Stomach (tissue), 9 donors: Measurements from ENCODE around the gene CA7. TPM values are rescaled to one million over a fixed set of nuclear protein-coding genes. Genes with fewer than 3 reads are reported as not detected.

ENCODE experiments used
- DNase-seq, 2 donors: peaks; one replicate each; pipeline versions ENCODE4 v3.0.0 to v3.0.0-alpha.2; 2013 to 2019
- H3K27ac ChIP-seq, 5 donors: fragments of 200-600 bp in 4 of 5; sonication (generic) in 4 of 5; one replicate each; pipeline ENCODE4 v1.5.1; 2013 to 2019; ENCODE audit warnings: mild to moderate bottlenecking in 1 of 5, moderate library complexity in 1 of 5
- H3K27me3 ChIP-seq, 3 donors: fragments of 200-600 bp; sonication (generic); one replicate each; pipeline ENCODE4 v1.5.1; 2017 to 2019; ENCODE audit warnings: mixed run types in 1 of 3
- H3K36me3 ChIP-seq, 4 donors: fragments of 200-600 bp; sonication (generic); 1 replicate in 3 of 4; 2 replicates in 1 of 4; pipeline ENCODE4 v1.5.1; 2016 to 2019
- H3K4me1 ChIP-seq, 4 donors: fragments of 200-600 bp; sonication (generic); one replicate each; pipeline ENCODE4 v1.5.1; 2016 to 2019
- H3K4me3 ChIP-seq, 4 donors: fragments of 200-600 bp; sonication (generic) in 3 of 4; one replicate each; pipeline ENCODE4 v1.5.1; 2016 to 2019; ENCODE audit warnings: mild to moderate bottlenecking in 1 of 4
- H3K9me3 ChIP-seq, 4 donors: fragments of 200-600 bp; sonication (generic); one replicate each; pipeline ENCODE4 v1.5.1; 2016 to 2019
- EP300 ChIP-seq: sonication (generic); formaldehyde crosslinking; IDR thresholded peaks from one replicate; pipeline ENCODE4 v1.6.1; 2017; ENCODE audit warnings: antibody characterized with exemption
- POLR2A ChIP-seq, 4 donors: fragments of 450-650 bp; IDR thresholded peaks; one replicate each; pipeline ENCODE4 v1.6.1; 2016; ENCODE audit warnings: antibody characterized with exemption in 4 of 4, control low read depth in 2 of 4, mild to moderate bottlenecking in 1 of 4, moderate library complexity in 1 of 4
- POLR2AphosphoS5 ChIP-seq, 3 donors: sonication (generic); formaldehyde crosslinking; IDR thresholded peaks; one replicate each; pipeline ENCODE4 v1.6.1; 2016; ENCODE audit warnings: antibody characterized with exemption in 3 of 3
- WGBS, 5 donors: extraction: QIAGEN DNeasy Blood & Tissue Kit in 3 of 5; methylation state at CpG; one replicate each; pipeline versions ENCODE4 v1.1.5 to v1.1.7; 2013 to 2018; 5-methylcytosine and 5-hydroxymethylcytosine counted together
- intact Hi-C: fragments of 100-400 bp; cut with DNase I; formaldehyde crosslinking; loops from one replicate; pipeline ENCODE4 v1.15.1; 2023; ENCODE audit warnings: low total_unique reads
- polyA plus RNA-seq, 3 donors: library from polyadenylated mRNA; stranded (reverse); fragments of 200-250 nt; gene quantifications; one replicate each; pipeline ENCODE4 v1.2.3, GENCODE V29; 2013
- total RNA-seq, 5 donors: library from RNA; depleted of rRNA; stranded (reverse); fragments of >200 nt; gene quantifications; one replicate each; pipeline versions ENCODE4 v1.1.0 to v1.2.3, GENCODE V29; 2014 to 2016
- TF ChIP-seq, protein P1 (sequence below), 7 experiments: fragments of 450-650 bp in 4 of 7; fragments of 200-600 bp in 3 of 7; sonication (generic) in 3 of 7; IDR thresholded peaks; one replicate each; pipeline ENCODE4 v1.5.1; 2016 to 2019; ENCODE audit warnings: antibody characterized with exemption in 7 of 7, control low read depth in 2 of 7, mild to moderate bottlenecking in 1 of 7
- donor health status: healthy with polysubstance abuse.
- donor health status: Bipolar disorder and iron deficiency.
- donor health status: healthy.

Gene CA7
- total and polyA plus RNA-seq, 8 donors, result 0.10 to 27.8 (median 0.55) TPM; not detected in 5

DNA sequence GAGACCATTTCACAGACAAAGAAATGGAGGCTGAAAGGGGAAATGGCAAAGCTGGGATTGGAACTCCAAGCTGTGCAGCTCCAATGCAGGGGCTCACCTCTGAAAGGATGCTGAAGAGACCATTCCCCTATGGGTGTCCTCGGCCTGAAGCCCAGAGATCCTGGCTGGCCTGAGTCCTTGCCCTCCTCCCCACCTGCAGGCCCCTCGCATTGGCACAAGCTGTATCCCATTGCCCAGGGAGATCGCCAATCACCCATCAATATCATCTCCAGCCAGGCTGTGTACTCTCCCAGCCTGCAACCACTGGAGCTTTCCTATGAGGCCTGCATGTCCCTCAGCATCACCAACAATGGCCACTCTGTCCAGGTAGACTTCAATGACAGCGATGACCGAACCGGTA lies 2.6 kb downstream of the CA7 start:
- Histone ChIP-seq H3K27ac (no peak overlapping the region), H3K9me3 (no peaks in the 10 kb centered on the region), H3K27me3 (peaks cover 5 to 71% (median 36%) of the 10 kb centered on the region in 3 donors), H3K36me3 (no peaks in the 10 kb centered on the region), H3K4me1 (peaks cover 14 to 20% (median 16%) of the 10 kb centered on the region in 4 donors), H3K4me3 (no peak overlapping the region)
- TF ChIP-seq, protein P1, sequence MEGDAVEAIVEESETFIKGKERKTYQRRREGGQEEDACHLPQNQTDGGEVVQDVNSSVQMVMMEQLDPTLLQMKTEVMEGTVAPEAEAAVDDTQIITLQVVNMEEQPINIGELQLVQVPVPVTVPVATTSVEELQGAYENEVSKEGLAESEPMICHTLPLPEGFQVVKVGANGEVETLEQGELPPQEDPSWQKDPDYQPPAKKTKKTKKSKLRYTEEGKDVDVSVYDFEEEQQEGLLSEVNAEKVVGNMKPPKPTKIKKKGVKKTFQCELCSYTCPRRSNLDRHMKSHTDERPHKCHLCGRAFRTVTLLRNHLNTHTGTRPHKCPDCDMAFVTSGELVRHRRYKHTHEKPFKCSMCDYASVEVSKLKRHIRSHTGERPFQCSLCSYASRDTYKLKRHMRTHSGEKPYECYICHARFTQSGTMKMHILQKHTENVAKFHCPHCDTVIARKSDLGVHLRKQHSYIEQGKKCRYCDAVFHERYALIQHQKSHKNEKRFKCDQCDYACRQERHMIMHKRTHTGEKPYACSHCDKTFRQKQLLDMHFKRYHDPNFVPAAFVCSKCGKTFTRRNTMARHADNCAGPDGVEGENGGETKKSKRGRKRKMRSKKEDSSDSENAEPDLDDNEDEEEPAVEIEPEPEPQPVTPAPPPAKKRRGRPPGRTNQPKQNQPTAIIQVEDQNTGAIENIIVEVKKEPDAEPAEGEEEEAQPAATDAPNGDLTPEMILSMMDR (IDR thresholded peaks at IDR 0.05), result no peak
- TF ChIP-seq POLR2A (IDR thresholded peaks at IDR 0.05) (no peak), POLR2AphosphoS5 (IDR thresholded peaks at IDR 0.05) (no peak), EP300 (no peak)
- DNase-seq, result no peak
- intact Hi-C loops, result no loop called here
- WGBS, 5 donors, result 87 to 95% (median 93%) methylated on average over 6 of the region's 6 CpGs

DNA sequence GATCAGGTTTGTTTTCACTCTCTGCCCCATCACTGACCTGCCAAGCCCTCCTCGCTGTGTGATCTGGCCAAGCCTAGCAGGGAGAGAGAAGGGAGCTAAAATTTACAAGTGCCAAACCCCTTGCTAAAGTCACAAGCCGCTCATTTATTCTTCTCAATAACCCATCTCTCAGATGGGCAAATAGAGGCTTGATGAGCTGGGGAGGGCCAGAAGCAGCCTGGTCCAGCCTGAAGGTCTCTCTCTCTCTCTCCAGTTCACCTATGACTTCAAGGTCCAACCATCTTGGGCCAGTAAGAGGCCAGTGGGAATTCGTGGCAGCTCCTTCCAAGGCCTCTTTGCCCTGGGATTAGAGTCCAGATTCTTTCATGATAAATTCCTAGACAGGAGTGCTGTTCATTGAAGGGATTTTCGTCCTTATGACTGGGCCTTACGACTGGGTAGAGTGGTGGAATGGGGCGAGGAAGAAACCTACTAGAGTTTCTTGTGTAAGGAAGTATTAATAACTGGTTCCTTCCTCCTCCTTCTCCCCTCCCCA lies 3.4 kb downstream of the CA7 start:
- Histone ChIP-seq H3K27ac (no peak overlapping the region), H3K27me3 (peaks cover 5 to 71% (median 36%) of the 10 kb centered on the region in 3 donors), H3K9me3 (no peaks in the 10 kb centered on the region), H3K4me1 (peaks cover 14 to 20% (median 16%) of the 10 kb centered on the region in 4 donors), H3K4me3 (no peak overlapping the region), H3K36me3 (no peaks in the 10 kb centered on the region)
- no peak for DNase-seq
- TF ChIP-seq, protein P1 (IDR thresholded peaks at IDR 0.05), result no peak
- TF ChIP-seq POLR2A (IDR thresholded peaks at IDR 0.05) (no peak), POLR2AphosphoS5 (IDR thresholded peaks at IDR 0.05) (no peak), EP300 (no peak)
- 68 to 78% (median 74%) methylated on average over 6 of the region's 6 CpGs for WGBS, 5 donors
- intact Hi-C loops, result no loop called here

DNA sequence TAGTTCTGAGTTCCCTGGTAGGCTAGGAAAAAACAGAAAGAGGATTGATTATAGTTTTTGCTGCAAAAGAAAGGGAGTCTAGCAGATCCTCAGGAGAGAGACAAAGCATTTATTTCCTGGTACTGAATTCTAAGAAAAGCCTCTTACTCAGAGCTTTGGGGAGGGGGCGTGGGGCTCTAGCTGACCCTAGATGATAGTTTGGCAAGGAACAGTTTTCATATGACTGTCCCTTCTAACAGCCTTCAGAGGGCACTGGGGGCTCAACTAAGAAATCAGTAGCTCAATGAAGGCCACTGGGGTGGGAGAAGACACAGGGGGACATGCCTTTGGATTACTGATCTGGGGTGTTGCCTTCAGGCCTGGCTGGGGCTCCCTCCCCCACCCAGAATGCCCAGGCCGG lies 4.0 kb downstream of the CA7 start:
- WGBS, 5 donors, result 82 to 86% (median 84%) methylated on average over 2 of the region's 2 CpGs

DNA sequence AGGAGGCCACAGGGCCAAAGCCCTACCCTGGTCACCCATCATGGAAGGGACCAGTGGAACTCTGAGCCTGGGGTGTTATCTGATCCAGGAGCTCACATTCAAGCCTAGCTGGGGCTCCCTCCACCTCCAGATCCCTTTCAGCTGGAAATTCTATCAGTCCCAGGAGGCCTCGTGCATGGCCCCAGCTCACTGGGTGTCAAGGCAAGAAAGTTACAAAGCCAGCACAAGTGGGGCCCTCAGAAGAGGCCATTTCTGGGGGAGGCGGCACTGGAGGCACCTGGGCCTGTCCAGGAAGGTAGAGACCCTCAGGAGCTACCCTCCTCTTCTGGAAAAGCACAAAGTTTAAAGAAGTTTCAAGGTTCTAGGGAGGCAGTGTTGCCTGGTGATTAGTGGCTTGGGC lies 4.8 kb downstream of the CA7 start:
- H3K27me3 ChIP-seq, result peaks cover 5 to 57% (median 33%) of the 10 kb centered on the region in 3 donors
- no peaks in the 10 kb centered on the region for H3K36me3 ChIP-seq
- intact Hi-C loops, result no loop called here
- TF ChIP-seq POLR2A (IDR thresholded peaks at IDR 0.05), result no peak
- no peak for TF ChIP-seq POLR2AphosphoS5 (IDR thresholded peaks at IDR 0.05)
- TF ChIP-seq EP300, result no peak
- TF ChIP-seq, protein P1 (IDR thresholded peaks at IDR 0.05), result no peak
- DNase-seq, result no peak
- H3K4me1 ChIP-seq, result peaks cover 10 to 17% (median 13%) of the 10 kb centered on the region in 4 donors
- H3K27ac ChIP-seq, result no peak overlapping the region
- H3K9me3 ChIP-seq, result no peaks in the 10 kb centered on the region
- 71 to 100% (median 85%) methylated on average over 2 of the region's 2 CpGs for WGBS, 5 donors
- no peak overlapping the region for H3K4me3 ChIP-seq

More for the DNA sequence above, 4.0 kb downstream of the CA7 start:
- Histone ChIP-seq H3K36me3 (no peaks in the 10 kb centered on the region), H3K4me3 (no peak overlapping the region), H3K9me3 (no peaks in the 10 kb centered on the region), H3K27ac (no peak overlapping the region), H3K4me1 (peaks cover 14 to 20% (median 16%) of the 10 kb centered on the region in 4 donors), H3K27me3 (peaks cover 5 to 66% (median 36%) of the 10 kb centered on the region in 3 donors)
- TF ChIP-seq POLR2A (IDR thresholded peaks at IDR 0.05) (no peak), POLR2AphosphoS5 (IDR thresholded peaks at IDR 0.05) (no peak), EP300 (no peak)
- TF ChIP-seq, protein P1 (IDR thresholded peaks at IDR 0.05), result no peak
- intact Hi-C loops, result no loop called here
- no peak for DNase-seq
